Skeletal muscle tissue (tissue), 4 donors: Measurements from ENCODE around the gene ABCB9. TPM values are rescaled to one million over a fixed set of nuclear protein-coding genes. Genes with fewer than 3 reads are reported as not detected.
"Not testable (repeated sequence)": the region's sequence is repeated elsewhere in the genome, so short reads cannot be mapped to it uniquely, and the experiment has no call there.

Experiments
- H3K27ac ChIP-seq: one replicate; pipeline ENCODE4 v1.7.0; 2013; ENCODE audit warnings: mild to moderate bottlenecking, low read depth, low read length, inconsistent platforms
- H3K27me3 ChIP-seq, 3 donors: one replicate each; pipeline ENCODE4 v1.7.0; 2013; ENCODE audit warnings: low read length in 3 of 3; ENCODE audit not compliant: control insufficient read depth in 3 of 3, insufficient read depth in 3 of 3
- H3K36me3 ChIP-seq, 3 donors: one replicate each; pipeline ENCODE4 v1.7.0; 2013; ENCODE audit warnings: low read length in 3 of 3; ENCODE audit not compliant: control insufficient read depth in 3 of 3, insufficient read depth in 3 of 3
- H3K4me1 ChIP-seq, 3 donors: one replicate each; pipeline ENCODE4 v1.7.0; 2013; ENCODE audit warnings: low read length in 3 of 3, mild to moderate bottlenecking in 3 of 3; ENCODE audit not compliant: control insufficient read depth in 3 of 3, insufficient read depth in 3 of 3
- H3K4me3 ChIP-seq, 3 donors: one replicate each; pipeline ENCODE4 v1.7.0; 2013; ENCODE audit warnings: low read length in 3 of 3
- H3K9ac ChIP-seq, 3 donors: one replicate each; pipeline ENCODE4 v1.7.0; 2013; ENCODE audit warnings: low read length in 3 of 3, mild to moderate bottlenecking in 3 of 3, moderate library complexity in 2 of 3, low read depth in 1 of 3
- H3K9me3 ChIP-seq, 3 donors: one replicate each; pipeline ENCODE4 v1.7.0; 2013; ENCODE audit warnings: low read length in 3 of 3; ENCODE audit not compliant: control insufficient read depth in 3 of 3
- total RNA-seq: library from RNA; depleted of rRNA; stranded (reverse); fragments of >200 nt; gene quantifications from one replicate; pipeline ENCODE4 v1.2.3, GENCODE V29; 2014
- donor health status: Osteomylitis.

Gene ABCB9
- total RNA-seq, 1 donor from 2014 or later: 2.6 TPM

- H3K27ac ChIP-seq: no peak overlapping the region
Measured at GRCh38 chr12:122921917-122922316, 44.3 kb downstream of the ABCB9 start.

GRCh38 chr12:122920687-122921086 is 45.6 kb downstream of the ABCB9 start:
- no peaks in the 10 kb centered on the region for H3K9me3 ChIP-seq
- H3K27me3 ChIP-seq: no peaks in the 10 kb centered on the region
- H3K9ac ChIP-seq: no peak overlapping the region
- H3K27ac ChIP-seq: no peak overlapping the region
- H3K4me3 ChIP-seq: no peak overlapping the region
- H3K36me3 ChIP-seq: no peaks in the 10 kb centered on the region
- H3K4me1 ChIP-seq: peaks cover 9 to 15% (median 12%) of the 10 kb centered on the region in 3 donors

More at GRCh38 chr12:122921917-122922316, 44.3 kb downstream of the ABCB9 start:
- no peaks in the 10 kb centered on the region for H3K27me3 ChIP-seq
- no peak overlapping the region for H3K4me3 ChIP-seq
- no peaks in the 10 kb centered on the region for H3K36me3 ChIP-seq
- no peaks in the 10 kb centered on the region for H3K9me3 ChIP-seq
- H3K9ac ChIP-seq: peak overlapping the region in 1 of 3 donors; percentile 32
- peaks cover 9 to 15% (median 12%) of the 10 kb centered on the region in 3 donors for H3K4me1 ChIP-seq

DNA sequence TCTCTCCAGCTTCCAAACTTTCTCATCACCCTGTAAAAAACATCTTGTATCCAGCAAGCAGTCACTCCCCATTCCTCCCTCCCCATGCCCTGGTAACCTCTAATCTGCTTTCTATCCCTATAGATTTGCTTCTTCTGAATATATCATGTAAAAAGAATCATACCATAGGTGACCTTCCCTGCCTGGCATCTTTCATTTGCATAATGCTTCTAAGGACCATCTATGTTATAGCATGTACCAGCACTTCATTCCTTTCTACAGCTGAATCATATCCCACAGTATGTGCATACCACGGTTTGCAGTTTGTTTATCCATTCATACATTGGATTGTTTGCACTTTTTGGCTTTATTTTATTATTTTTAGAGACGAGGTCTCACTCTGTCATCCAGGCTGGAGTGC is 47.4 kb downstream of the ABCB9 start:
- H3K36me3 ChIP-seq: no peaks in the 10 kb centered on the region
- peaks cover 9 to 15% (median 12%) of the 10 kb centered on the region in 3 donors for H3K4me1 ChIP-seq
- H3K27me3 ChIP-seq: no peaks in the 10 kb centered on the region
- H3K9ac ChIP-seq: no peak overlapping the region
- H3K9me3 ChIP-seq: no peaks in the 10 kb centered on the region
- no peak overlapping the region for H3K27ac ChIP-seq
- no peak overlapping the region for H3K4me3 ChIP-seq

DNA sequence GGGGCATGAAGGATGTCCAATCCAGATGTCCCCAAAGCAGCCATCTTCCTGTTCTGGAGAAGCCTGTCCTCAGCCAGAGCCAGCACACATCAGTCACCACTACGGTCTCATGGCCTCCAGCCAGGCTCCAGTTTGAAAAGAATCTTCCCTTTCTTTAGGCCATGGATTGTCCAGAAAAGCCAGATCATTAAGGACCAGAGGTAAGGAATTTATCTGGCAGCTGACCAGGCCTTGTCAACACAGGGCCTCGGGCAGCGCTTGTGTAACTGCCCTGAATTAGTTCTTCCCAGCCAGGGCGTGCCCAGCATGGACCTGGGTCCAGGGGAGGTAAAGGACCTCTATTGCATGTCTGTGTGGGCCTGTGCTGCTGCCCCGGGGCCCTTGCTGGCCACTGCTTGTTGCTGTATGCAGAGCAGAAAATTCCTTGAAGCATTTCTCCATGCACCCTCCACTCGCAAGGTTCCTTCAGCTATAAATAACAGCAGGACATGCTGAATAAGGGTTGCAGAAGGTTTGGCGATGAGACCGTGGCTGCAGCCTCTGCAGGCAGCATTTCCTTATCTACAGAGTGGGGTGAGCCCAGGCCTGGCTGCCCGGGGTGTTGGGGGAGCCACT is 48.6 kb downstream of the ABCB9 start:
- peak overlapping the region in 2 of 3 donors; percentile 35 to 45 for H3K4me3 ChIP-seq
- H3K9me3 ChIP-seq: no peaks in the 10 kb centered on the region
- H3K9ac ChIP-seq: peak overlapping the region; percentile 38 to 82 (median 71)
- H3K27ac ChIP-seq: peak overlapping the region; percentile 54
- H3K27me3 ChIP-seq: no peaks in the 10 kb centered on the region
- no peaks in the 10 kb centered on the region for H3K36me3 ChIP-seq
- peaks cover 9 to 15% (median 12%) of the 10 kb centered on the region in 3 donors for H3K4me1 ChIP-seq

GRCh38 chr12:122909442-122910288 is 56.6 kb downstream of the ABCB9 start:
- Histone ChIP-seq H3K36me3 (no peaks in the 10 kb centered on the region), H3K27ac (peak overlapping the region; percentile 56), H3K4me1 (peaks cover 11 to 17% (median 14%) of the 10 kb centered on the region in 3 donors), H3K9me3 (no peaks in the 10 kb centered on the region), H3K4me3 (peak overlapping the region; percentile 41 to 61 (median 44)), H3K9ac (peak overlapping the region; percentile 47 to 64 (median 55)), H3K27me3 (no peaks in the 10 kb centered on the region)

- Histone ChIP-seq H3K9me3 (no peaks in the 10 kb centered on the region), H3K4me1 (peaks cover 11 to 17% (median 14%) of the 10 kb centered on the region in 3 donors), H3K36me3 (no peaks in the 10 kb centered on the region), H3K27ac (no peak overlapping the region), H3K4me3 (no peak overlapping the region), H3K27me3 (no peaks in the 10 kb centered on the region), H3K9ac (no peak overlapping the region)
Measured at GRCh38 chr12:122908915-122909314, 57.3 kb downstream of the ABCB9 start.

GRCh38 chr12:122905258-122905657 is 61.0 kb downstream of the ABCB9 start:
- H3K9ac ChIP-seq, H3K4me3 ChIP-seq, H3K27ac ChIP-seq, H3K27me3 ChIP-seq, H3K36me3 ChIP-seq, H3K9me3 ChIP-seq: not testable (repeated sequence)
- H3K4me1 ChIP-seq: peaks cover 9 to 12% (median 11%) of the 10 kb centered on the region in 3 donors

- Histone ChIP-seq H3K4me1 (peaks cover 0 to 3% (median 3%) of the 10 kb centered on the region in 3 donors), H3K9ac (peak overlapping the region in 1 of 3 donors; percentile 40), H3K4me3 (no peak overlapping the region), H3K9me3 (no peaks in the 10 kb centered on the region), H3K27me3 (no peaks in the 10 kb centered on the region), H3K27ac (no peak overlapping the region), H3K36me3 (no peaks in the 10 kb centered on the region)
Measured at GRCh38 chr12:122903693-122904034, 62.6 kb downstream of the ABCB9 start.

DNA sequence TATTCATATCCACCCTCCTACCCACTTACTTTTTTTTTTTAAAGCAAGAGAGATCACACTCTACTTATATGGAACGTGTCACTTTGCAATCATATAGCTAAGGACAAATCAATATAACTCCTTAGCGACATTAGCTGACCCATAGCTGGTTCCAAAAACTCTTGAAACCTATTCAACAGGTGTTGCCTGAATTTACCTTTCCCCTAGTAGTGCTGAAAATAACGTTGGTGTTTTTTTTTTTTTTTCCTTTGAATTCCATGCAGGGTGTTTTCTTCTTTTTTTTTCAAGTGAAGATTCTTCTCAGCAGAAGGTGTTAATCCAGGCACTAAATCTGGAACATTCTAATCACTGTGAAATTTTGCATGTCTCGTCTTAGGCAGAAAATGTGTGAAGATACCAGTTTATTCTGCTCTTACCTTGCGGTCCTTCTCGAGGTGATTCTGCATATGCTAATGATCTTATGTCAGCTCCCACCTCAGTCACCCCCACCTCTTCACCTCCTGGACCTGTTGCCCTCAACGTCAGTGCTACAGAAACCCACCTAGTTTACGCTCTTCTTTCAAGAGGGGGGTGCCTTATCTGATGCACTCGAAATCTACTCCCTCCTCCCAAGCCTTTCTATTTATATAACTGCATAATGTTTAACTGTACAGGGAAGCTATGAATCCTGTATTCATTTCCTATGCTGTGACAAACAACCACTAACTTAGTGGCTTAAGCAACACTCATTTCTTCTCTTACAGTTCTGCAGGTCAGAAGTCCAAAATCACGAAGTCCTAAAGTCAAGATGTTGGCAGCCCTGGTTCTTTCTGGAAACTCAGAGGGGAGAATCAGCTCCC is 63.2 kb downstream of the ABCB9 start:
- H3K9ac ChIP-seq: peak overlapping the region in 1 of 3 donors; percentile 40
- H3K9me3 ChIP-seq: no peaks in the 10 kb centered on the region
- no peaks in the 10 kb centered on the region for H3K36me3 ChIP-seq
- no peak overlapping the region for H3K4me3 ChIP-seq
- no peak overlapping the region for H3K27ac ChIP-seq
- H3K27me3 ChIP-seq: no peaks in the 10 kb centered on the region
- peaks cover 0 to 3% (median 3%) of the 10 kb centered on the region in 3 donors for H3K4me1 ChIP-seq
